IPS-NIHi11 (cell line): ENCODE data around the gene CACNA2D3.

ENCODE experiments used
- DNase-seq: peaks from one replicate; pipeline ENCODE4 v3.0.0; 2012; ENCODE audit warnings: mixed read lengths, low spot score

The CACNA2D3 gene

GRCh38 chr3:54530944-54531343, 408.6 kb downstream of the CACNA2D3 start:
- DNase-seq = no peak

- DNase-seq = no peak
These were observed 409.4 kb downstream of the CACNA2D3 start for GRCh38 chr3:54531741-54532140.

DNA sequence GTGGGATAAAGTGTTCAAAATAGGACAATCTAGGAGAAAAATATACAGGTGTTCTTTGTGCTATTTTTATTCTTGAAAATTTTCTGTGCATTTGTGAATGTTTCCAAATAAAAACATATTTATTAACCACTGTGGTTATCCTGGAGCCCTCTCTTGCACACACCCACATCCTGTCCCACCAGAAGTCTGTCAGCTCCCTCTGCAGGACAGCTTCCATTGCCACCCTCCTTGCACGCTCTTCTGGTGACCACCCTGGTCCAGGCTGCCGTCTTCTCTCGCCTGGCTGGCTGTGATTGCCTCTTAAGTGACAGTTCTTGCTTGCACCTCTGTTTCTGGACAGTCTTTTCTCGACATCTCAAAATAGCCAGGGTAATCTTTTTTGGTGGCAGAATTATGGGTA, 411.5 kb downstream of the CACNA2D3 start:
- peak; percentile 29 for DNase-seq

DNA sequence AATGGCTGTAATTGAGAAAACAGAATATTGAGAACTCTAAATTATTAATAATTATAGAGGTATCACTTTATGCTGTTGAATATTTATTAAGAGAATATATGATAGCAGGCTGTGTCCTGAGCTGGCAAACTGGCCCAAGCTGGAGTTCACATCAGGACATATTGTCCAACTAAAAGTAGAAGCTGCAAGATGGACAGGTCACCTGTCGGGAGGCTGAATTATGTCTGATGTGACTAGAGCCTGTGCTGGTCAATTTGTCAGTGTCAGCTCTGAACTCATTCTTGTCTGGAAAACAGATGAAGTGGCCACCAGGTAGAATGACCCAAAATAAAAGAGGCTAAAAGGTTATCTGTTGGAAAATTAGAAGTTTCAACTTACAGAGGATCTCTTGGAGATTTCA, 413.3 kb downstream of the CACNA2D3 start:
- DNase-seq = no peak

GRCh38 chr3:54536450-54536849, 414.1 kb downstream of the CACNA2D3 start:
- no peak for DNase-seq

- no peak for DNase-seq
These were observed 415.2 kb downstream of the CACNA2D3 start for GRCh38 chr3:54537506-54537905.

GRCh38 chr3:54538346-54538745, 416.0 kb downstream of the CACNA2D3 start:
- peak; percentile 74 for DNase-seq

- DNase-seq = no peak
These were observed 419.0 kb downstream of the CACNA2D3 start for GRCh38 chr3:54541369-54541768.

DNA sequence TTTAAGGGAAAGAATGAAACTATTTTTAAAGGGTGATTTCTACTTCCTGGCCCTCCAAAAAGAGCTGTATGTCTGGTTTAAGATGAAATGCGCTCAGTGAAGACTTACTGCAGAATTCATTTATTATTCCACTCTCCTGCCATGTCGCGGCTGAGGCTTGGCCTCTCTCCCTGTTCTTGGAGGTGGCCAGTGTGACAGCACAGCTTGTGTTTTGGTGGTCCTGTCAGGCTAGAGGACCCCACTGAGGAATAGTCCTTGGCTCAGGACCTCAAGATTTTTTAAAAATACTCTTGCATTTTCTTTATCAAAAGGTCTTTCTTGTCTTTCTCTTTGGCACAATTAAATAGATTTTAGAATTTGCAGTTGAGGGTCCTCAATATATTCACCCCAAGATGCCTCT, 421.1 kb downstream of the CACNA2D3 start:
- DNase-seq = no peak

DNA sequence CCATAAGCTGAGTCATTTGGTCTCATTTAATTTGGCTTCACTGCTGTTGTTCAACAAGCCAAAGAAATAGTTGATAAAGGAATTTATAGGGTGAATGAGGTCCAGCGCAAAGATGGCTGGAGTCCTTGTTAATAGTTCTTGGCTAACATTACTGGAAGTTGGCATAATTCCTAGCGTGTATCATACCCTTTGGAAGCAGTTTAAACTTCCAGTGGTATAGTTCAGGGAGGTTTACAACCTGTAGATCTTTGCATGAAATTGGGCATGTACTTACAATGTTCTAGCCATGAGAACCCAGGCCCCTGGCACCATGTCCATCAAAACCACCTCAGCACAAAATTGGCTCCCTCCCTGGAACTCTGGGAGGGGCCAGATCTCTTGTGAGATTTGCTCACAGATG, 424.7 kb downstream of the CACNA2D3 start:
- no peak for DNase-seq

DNA sequence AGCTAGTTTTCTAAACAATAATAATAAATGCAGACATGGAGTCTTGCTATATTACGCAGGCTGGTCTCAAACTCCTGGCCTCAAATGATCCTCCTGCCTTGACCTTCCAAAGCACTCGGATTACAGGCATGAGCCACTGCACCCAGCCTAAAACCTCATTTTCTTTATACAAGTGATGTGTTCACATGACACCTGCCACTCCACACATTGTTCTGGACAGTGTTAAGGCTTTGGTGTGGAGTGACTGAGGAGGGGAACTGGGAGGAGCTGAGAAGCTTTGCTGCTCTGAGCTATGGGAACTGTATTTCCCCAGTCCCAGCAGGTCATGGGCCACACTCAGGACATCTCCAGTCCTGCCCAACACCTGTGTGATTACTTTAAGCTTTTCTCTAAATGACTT, 425.5 kb downstream of the CACNA2D3 start:
- no peak for DNase-seq

- no peak for DNase-seq
These were observed 427.4 kb downstream of the CACNA2D3 start for GRCh38 chr3:54549607-54550220.

DNA sequence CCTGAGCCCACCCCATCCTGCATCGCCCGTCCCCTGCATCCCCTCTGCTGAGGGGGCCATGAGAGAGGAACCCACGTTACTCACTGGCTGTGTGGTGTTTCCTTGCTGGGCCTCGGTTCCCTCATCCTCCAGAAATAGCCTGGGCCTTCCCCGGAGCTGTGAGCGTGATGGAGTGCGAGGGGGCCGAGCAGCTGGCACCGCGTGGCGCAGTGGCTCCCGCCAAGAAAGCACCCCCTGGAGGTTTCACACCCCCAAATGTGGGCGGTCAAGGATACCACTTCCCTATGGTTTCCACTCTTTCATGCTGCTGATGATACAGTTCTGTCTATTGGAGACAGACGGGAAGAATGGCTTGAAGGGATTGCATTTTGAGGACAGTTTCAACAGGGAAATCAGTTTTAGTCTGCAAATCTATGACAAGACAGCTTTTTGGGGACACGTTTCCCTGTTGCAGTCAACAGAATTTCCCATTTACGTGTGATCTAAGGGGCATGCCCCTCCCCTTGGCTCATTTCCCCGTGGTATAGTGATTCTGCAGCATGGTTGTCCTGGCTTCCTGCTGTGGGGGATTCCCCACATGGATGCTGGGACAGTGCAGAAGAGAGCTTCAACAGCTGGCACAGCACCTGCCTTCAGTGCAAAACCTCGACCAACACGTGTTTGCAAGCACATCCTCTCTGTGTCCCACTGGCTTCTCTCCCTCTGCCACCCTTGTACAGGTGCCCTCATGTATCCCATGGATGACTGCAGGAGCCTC, 428.0 kb downstream of the CACNA2D3 start:
- no peak for DNase-seq

- no peak for DNase-seq
These were observed 434.3 kb downstream of the CACNA2D3 start for GRCh38 chr3:54556630-54557029.

DNA sequence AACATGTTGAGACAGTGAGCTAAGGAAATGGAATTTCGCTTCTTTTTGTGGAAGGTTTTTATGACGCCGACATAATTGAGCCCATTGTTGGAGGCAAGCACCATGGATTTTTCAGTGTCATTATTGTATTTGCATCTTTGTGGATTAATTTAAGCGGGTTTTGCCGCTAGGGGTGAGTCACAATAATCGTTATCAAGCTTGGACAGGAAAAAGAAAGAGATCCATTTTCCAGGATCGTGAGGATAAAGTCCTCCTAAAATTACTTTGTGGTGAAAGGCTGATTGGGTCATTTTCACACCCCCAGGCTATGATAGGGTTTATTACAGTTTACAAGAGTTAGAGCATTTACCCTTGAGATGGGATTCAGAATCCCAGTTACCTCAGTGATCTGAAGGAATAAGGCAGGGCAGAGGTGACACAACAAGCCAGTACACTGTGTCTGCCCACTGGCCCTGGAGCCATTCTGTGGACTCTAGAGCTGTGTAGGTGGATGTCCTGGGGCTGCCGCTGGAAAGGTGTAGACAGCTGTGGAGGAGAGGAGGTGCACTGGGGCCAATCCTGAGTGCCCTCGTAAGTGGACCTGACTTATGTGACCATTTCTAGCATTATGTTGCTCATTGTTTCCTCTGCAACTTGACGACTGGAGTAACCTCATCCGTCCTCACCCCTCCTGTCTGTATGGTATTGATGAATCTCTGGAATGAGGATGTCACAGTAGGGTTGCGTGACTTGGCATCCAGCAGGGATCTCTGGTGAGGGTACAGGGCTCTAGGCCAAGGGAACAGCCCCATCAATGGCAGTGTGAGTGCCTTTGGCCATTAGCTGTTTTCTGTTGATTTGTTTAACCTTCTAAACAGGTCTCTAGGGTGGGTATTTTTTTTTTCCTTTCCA, 435.4 kb downstream of the CACNA2D3 start:
- no peak for DNase-seq

- DNase-seq = no peak
These were observed 441.3 kb downstream of the CACNA2D3 start for GRCh38 chr3:54563501-54564200.

DNA sequence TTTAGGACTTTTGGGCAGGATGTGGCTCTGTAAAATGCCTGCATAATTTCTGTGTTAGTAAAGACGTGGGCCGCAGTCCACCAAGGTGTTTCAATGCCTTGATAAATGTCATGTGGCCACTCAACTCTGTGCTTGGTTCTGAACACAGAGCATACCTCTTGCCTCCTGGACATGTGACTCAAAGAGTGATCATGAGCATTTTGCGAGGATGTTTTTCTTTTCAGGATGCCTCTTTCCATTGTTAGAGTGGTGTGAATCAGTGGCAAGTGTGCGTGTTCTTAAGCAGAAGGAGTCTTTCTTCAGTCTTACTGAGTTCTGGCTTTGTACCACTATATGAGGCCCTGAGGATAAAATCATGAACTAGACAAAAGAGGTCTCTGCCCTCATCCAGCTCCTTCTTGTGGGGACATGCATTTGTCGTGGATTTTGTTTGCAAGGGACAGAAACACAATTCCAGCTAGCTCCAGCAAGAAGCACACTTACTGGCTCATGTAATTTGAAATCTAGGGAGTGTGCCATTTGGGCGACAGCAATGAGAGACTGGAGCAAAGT, 442.1 kb downstream of the CACNA2D3 start:
- DNase-seq = no peak

DNA sequence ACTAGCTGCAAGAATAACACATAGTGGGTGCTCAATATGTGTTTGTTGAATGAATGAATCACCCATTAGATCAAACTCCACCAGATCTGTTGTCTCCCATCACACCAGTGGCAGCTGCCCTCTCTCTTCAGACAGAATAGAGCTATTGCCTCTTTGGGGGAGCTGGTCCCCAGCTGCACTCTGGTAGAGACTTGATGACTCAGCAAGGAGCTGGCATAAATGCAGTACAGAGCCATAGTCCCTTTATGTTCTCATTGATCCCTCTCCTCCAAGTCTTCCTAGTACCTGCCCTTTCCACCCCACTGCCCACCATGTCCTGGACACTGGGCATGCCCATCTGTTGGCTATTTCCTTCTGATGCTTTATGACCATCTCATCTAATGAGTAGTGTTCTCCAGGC, 443.6 kb downstream of the CACNA2D3 start:
- no peak for DNase-seq

DNA sequence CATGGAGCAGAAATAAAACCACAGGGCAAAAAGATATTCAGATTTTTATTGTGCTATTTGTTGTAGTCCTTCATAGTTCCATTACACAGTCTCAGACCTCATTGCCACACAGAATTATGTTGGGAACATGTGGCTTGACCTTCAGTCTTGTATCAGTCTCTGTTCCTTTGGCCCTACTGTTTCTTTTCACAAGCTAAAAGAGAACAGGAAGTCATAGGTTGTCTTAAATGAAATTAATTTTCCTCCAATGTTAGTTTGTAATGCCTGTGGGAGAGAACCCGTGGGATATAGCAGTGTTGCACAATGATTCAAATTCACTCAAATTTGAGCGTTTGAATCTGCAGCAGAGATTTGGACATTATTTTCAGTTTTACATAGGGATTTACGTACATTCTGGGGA, 445.6 kb downstream of the CACNA2D3 start:
- no peak for DNase-seq

DNA sequence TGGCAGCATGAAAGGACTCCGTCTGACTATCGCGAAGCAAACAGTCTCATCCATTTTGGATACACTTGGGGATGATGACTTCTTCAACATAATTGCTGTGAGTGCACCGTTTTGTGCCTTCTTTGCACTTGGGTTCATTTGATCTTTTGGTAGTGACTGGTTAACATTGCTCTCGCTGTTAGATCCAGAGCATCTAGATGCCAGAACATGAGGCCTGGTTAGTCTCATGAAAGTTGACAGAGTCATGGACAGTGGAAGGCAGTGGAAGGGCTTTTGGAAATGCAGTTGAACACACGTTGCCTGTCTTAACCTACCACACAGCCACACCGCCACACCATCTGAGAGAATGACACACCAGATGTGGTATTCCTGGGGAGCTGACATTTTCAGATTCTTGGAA, 447.7 kb downstream of the CACNA2D3 start:
- DNase-seq = no peak

- DNase-seq = no peak
These were observed 450.0 kb downstream of the CACNA2D3 start for GRCh38 chr3:54572197-54572895.
